ENCODE data around the gene ALK. TPM values are rescaled to one million over a fixed set of nuclear protein-coding genes. Genes with fewer than 3 reads are reported as not detected.

ALK gene
- total RNA-seq, 2 experiments from 2014 or later, result not detected

GRCh38 chr2:29376541-29376940 lies 544.8 kb downstream of the ALK start:
- no peaks in the 10 kb centered on the region for H3K9me3 Mint-ChIP-seq
- no peaks in the 10 kb centered on the region for H3K4me1 Mint-ChIP-seq
- no peak for DNase-seq
- ChIA-PET POLR2A (no interaction called here), CTCF (no interaction called here)
- H3K4me3 Mint-ChIP-seq, result no peak overlapping the region
- H3K27me3 Mint-ChIP-seq, result peaks cover 7% of the 10 kb centered on the region
- H3K36me3 Mint-ChIP-seq (ENCODE audit: low read depth), result no peaks in the 10 kb centered on the region
- no peak overlapping the region for H3K27ac Mint-ChIP-seq

DNA sequence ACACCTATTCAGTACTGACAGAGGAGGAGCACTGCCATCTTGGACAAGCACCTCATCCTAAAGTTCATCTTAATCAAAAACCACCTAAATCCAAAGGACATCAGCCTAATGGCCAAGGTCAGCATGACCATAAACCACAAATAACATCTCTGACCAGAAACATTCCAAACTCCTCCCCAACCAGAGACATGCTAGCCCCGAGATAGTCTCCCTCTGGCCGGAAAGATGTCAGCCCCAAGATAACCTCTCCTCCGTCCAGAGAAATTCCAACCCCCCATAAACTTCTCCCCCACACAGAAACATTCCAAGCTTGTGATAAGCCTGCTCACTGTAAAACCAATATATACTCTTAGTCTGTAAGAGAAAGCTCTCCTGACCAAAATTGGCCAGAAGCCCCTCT lies 545.5 kb downstream of the ALK start:
- peaks cover 10% of the 10 kb centered on the region for H3K27me3 Mint-ChIP-seq
- H3K9me3 Mint-ChIP-seq, result no peaks in the 10 kb centered on the region
- no peak overlapping the region for H3K4me3 Mint-ChIP-seq
- no peak overlapping the region for H3K27ac Mint-ChIP-seq
- no peaks in the 10 kb centered on the region for H3K4me1 Mint-ChIP-seq
- POLR2A ChIA-PET, result no interaction called here
- no peaks in the 10 kb centered on the region for H3K36me3 Mint-ChIP-seq (ENCODE audit: low read depth)
- CTCF ChIA-PET, result no interaction called here
- DNase-seq, result no peak

GRCh38 chr2:29374823-29375222 lies 546.6 kb downstream of the ALK start:
- Mint-ChIP-seq H3K4me3 (no peak overlapping the region), H3K27ac (no peak overlapping the region), H3K36me3 (ENCODE audit: low read depth) (no peaks in the 10 kb centered on the region), H3K4me1 (no peaks in the 10 kb centered on the region), H3K27me3 (peaks cover 16% of the 10 kb centered on the region), H3K9me3 (no peaks in the 10 kb centered on the region)
- CTCF ChIA-PET, result interaction anchor here (0.6 to 0.8 kb wide), 2 partner anchors 29 to 149 kb away, joined by 3 to 4 read pairs; no protein-coding TSS in a partner anchor
- POLR2A ChIA-PET, result no interaction called here
- DNase-seq, result no peak

DNA sequence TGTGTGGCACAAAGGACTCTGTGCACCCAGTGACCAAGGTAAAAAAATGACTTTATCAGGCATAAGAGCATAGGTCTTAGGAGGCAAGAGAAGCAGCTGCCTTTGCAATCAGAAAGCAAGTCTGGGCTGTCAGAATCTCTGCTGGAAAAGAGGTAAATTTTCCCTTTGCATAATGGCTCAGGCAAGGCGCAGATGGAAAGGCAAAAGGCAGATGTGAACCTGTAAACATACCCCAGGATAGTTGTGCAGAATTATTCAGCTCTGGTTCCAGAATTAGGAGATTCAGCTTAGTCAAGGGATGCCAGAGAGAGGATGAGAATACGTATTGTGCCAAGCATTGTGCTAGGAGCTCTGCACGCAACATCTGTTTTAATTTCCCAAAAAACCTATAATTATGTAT lies 547.5 kb downstream of the ALK start:
- POLR2A ChIA-PET, result no interaction called here
- no peak overlapping the region for H3K4me3 Mint-ChIP-seq
- DNase-seq, result no peak
- H3K27ac Mint-ChIP-seq, result no peak overlapping the region
- CTCF ChIA-PET, result interaction anchor here (0.8 kb wide), 1 partner anchor 28 kb away, joined by 4 read pairs; no protein-coding TSS in a partner anchor
- H3K9me3 Mint-ChIP-seq, result no peaks in the 10 kb centered on the region
- H3K4me1 Mint-ChIP-seq, result no peaks in the 10 kb centered on the region
- H3K36me3 Mint-ChIP-seq (ENCODE audit: low read depth), result no peaks in the 10 kb centered on the region
- peaks cover 20% of the 10 kb centered on the region for H3K27me3 Mint-ChIP-seq

DNA sequence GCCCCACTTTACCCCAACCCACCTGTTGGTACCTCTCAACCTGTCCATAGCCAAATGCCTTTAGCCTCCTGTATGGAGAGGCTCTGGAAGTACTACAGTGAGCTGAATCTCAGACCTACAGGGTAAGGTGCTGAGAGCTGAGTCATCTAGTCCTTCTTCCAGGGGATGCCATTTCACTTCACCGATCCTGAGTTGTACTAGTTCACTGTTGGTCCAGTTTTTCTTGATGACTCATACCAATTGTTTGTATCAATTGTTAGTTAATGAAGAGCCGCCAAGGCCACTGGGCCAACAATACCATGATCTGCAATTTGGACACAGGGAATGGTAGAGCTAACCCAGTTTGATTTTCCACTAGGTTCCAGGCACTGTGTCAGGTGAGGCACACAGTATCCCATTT lies 549.2 kb downstream of the ALK start:
- ChIA-PET CTCF (no interaction called here), POLR2A (no interaction called here)
- H3K4me1 Mint-ChIP-seq, result no peaks in the 10 kb centered on the region
- no peak overlapping the region for H3K4me3 Mint-ChIP-seq
- no peak for DNase-seq
- H3K27me3 Mint-ChIP-seq, result peaks cover 20% of the 10 kb centered on the region
- no peak overlapping the region for H3K27ac Mint-ChIP-seq
- no peaks in the 10 kb centered on the region for H3K9me3 Mint-ChIP-seq
- H3K36me3 Mint-ChIP-seq (ENCODE audit: low read depth), result no peaks in the 10 kb centered on the region

- H3K9me3 Mint-ChIP-seq, result no peaks in the 10 kb centered on the region
- no peaks in the 10 kb centered on the region for H3K4me1 Mint-ChIP-seq
- no peaks in the 10 kb centered on the region for H3K36me3 Mint-ChIP-seq (ENCODE audit: low read depth)
- DNase-seq, result no peak
- no peak overlapping the region for H3K4me3 Mint-ChIP-seq
- ChIA-PET CTCF (no interaction called here), POLR2A (no interaction called here)
- H3K27ac Mint-ChIP-seq, result no peak overlapping the region
- H3K27me3 Mint-ChIP-seq, result peaks cover 22% of the 10 kb centered on the region
These were observed 550.7 kb downstream of the ALK start for GRCh38 chr2:29370581-29371125.

- ChIA-PET POLR2A (no interaction called here), CTCF (no interaction called here)
- no peaks in the 10 kb centered on the region for H3K4me1 Mint-ChIP-seq
- H3K9me3 Mint-ChIP-seq, result no peaks in the 10 kb centered on the region
- peaks cover 23% of the 10 kb centered on the region for H3K27me3 Mint-ChIP-seq
- no peak overlapping the region for H3K27ac Mint-ChIP-seq
- H3K4me3 Mint-ChIP-seq, result no peak overlapping the region
- DNase-seq, result no peak
- no peaks in the 10 kb centered on the region for H3K36me3 Mint-ChIP-seq (ENCODE audit: low read depth)
These were observed 551.2 kb downstream of the ALK start for GRCh38 chr2:29370173-29370572.

DNA sequence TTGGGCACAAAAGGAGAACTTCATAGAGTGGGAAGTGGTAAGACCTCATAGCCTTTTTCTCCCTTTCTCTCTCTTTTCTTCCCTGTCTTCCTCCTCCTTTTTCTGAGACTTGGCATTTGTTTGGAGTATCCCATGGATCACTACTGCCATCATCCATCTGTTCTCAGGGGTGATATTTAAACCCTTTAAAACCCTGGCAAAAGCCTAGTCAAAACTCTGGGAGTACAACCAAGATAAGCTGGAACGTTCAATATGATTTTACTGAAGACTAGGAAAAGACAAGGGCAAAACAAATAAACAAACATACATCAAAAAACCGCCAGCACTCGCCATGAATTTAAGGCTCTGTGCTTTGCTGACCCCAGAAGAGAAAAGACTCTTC lies 552.7 kb downstream of the ALK start:
- H3K27ac Mint-ChIP-seq, result no peak overlapping the region
- CTCF ChIA-PET, result interaction anchor here (1.7 kb wide), 1 partner anchor 10 kb away, joined by 7 read pairs; no protein-coding TSS in a partner anchor
- no peak overlapping the region for H3K4me3 Mint-ChIP-seq
- H3K36me3 Mint-ChIP-seq (ENCODE audit: low read depth), result no peaks in the 10 kb centered on the region
- peaks cover 25% of the 10 kb centered on the region for H3K27me3 Mint-ChIP-seq
- POLR2A ChIA-PET, result no interaction called here
- no peaks in the 10 kb centered on the region for H3K4me1 Mint-ChIP-seq
- H3K9me3 Mint-ChIP-seq, result no peaks in the 10 kb centered on the region
- no peak for DNase-seq

- Mint-ChIP-seq H3K4me1 (no peaks in the 10 kb centered on the region), H3K4me3 (no peak overlapping the region), H3K27ac (no peak overlapping the region), H3K9me3 (no peaks in the 10 kb centered on the region), H3K27me3 (peaks cover 27% of the 10 kb centered on the region), H3K36me3 (ENCODE audit: low read depth) (no peaks in the 10 kb centered on the region)
- no peak for DNase-seq
- ChIA-PET CTCF (interaction anchor here (1.7 kb wide), 1 partner anchor 10 kb away, joined by 7 read pairs; no protein-coding TSS in a partner anchor), POLR2A (no interaction called here)
These were observed 553.3 kb downstream of the ALK start for GRCh38 chr2:29367986-29368658.

DNA sequence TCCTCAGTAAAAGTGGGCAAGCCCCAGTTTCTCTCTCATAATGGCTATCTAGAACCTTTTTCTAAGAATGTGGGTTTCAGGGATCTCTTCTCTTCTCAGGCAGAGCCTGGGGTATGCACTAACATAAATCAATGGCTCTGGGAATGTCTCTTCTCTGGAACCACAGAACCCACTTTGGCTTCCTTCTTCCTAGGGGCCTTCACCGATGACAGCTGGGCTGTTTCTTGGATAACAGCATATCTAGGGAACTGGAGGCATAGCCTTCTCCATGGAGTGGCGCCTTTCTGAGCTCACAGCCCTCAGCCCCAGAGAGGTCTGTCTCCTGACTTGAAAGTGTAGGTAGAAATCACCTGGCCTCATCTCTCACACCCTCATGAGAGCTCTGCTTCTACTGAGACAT lies 558.3 kb downstream of the ALK start:
- H3K27me3 Mint-ChIP-seq, result peaks cover 28% of the 10 kb centered on the region
- DNase-seq, result no peak
- no peaks in the 10 kb centered on the region for H3K4me1 Mint-ChIP-seq
- H3K27ac Mint-ChIP-seq, result no peak overlapping the region
- H3K9me3 Mint-ChIP-seq, result no peaks in the 10 kb centered on the region
- no peak overlapping the region for H3K4me3 Mint-ChIP-seq
- no peaks in the 10 kb centered on the region for H3K36me3 Mint-ChIP-seq (ENCODE audit: low read depth)
- CTCF ChIA-PET, result no interaction called here
- POLR2A ChIA-PET, result no interaction called here

DNA sequence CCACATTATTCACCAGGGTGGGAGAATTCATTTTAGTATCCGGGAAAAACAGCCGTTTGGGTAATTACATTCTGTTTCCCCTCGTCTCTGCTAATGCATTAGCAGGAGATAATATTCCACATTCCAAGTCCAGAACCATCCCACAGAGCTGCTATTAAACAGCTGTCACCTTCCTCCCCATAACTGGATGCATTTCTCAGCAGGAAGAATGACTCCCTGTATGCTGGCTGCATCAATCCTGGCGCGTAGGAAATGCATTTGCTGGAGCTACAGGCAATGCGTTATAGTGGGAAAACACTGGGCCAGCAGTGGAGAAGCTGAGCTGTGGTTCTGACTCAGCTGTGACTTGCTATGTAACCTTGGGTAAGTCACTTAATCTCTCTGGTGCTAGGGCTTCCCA lies 560.2 kb downstream of the ALK start:
- POLR2A ChIA-PET, result no interaction called here

DNA sequence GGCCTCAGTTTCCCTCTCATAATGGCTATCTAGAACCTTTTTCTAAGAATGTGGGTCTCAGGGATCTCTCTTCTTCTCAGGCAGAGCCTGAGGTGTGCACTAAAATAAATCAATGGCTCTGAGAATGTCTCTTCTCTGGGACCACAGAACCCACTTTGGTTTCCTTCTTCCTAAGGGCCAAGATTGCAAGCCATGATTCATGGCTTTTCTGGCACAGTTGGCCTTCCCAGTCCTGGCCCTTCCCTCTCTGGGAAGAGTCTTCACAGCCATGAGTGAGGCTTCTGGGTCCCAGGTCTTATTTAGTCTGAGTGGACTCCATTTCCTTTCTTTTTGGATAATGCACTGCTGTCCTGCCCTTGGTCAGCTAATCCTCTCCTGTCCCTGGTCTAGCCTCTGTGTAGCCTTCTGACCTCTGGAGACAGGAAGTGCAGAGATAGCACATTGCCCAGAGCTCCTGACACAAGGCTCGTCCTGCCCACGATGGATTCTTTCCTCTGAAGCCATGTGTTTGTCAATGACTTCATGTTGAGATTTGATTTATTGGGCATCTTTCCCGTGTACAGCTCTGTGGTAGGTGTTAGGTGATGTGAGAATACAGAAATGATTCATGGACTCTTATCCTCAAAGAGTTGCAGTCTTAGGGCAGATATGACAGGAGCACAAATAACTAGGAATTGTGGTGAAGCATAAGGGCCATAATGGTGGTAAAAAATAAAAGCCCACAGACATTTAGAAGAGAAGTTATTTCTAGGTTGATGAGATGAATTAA lies 561.2 kb downstream of the ALK start:
- Mint-ChIP-seq H3K36me3 (ENCODE audit: low read depth) (no peaks in the 10 kb centered on the region), H3K27me3 (peaks cover 24% of the 10 kb centered on the region), H3K9me3 (no peaks in the 10 kb centered on the region), H3K27ac (no peak overlapping the region), H3K4me1 (no peaks in the 10 kb centered on the region), H3K4me3 (no peak overlapping the region)
- POLR2A ChIA-PET, result no interaction called here
- CTCF ChIA-PET, result interaction anchor here (1.2 kb wide), 1 partner anchor 25 kb away, joined by 4 read pairs; no protein-coding TSS in a partner anchor
- no peak for DNase-seq

More for the DNA sequence above, 560.2 kb downstream of the ALK start:
- H3K4me3 Mint-ChIP-seq, result no peak overlapping the region
- CTCF ChIA-PET, result interaction anchor here (1.2 kb wide), 1 partner anchor 24 kb away, joined by 4 read pairs; no protein-coding TSS in a partner anchor
- no peaks in the 10 kb centered on the region for H3K36me3 Mint-ChIP-seq (ENCODE audit: low read depth)
- no peaks in the 10 kb centered on the region for H3K4me1 Mint-ChIP-seq
- H3K27me3 Mint-ChIP-seq, result peaks cover 30% of the 10 kb centered on the region
- H3K27ac Mint-ChIP-seq, result no peak overlapping the region
- no peaks in the 10 kb centered on the region for H3K9me3 Mint-ChIP-seq
- no peak for DNase-seq

GRCh38 chr2:29353403-29353991 lies 567.9 kb downstream of the ALK start:
- H3K27ac Mint-ChIP-seq, result no peak overlapping the region
- H3K4me3 Mint-ChIP-seq, result no peak overlapping the region
- H3K36me3 Mint-ChIP-seq (ENCODE audit: low read depth), result no peaks in the 10 kb centered on the region
- no peaks in the 10 kb centered on the region for H3K9me3 Mint-ChIP-seq
- DNase-seq, result no peak
- POLR2A ChIA-PET, result no interaction called here
- H3K4me1 Mint-ChIP-seq, result no peaks in the 10 kb centered on the region
- H3K27me3 Mint-ChIP-seq, result peaks cover 11% of the 10 kb centered on the region
- CTCF ChIA-PET, result no interaction called here
